ENCODE data around the gene C10orf53. TPM values are rescaled to one million over a fixed set of nuclear protein-coding genes. Genes with fewer than 3 reads are reported as not detected.

Gene C10orf53
- total RNA-seq, 4 donors from 2014 or later: not detected

- H3K36me3 ChIP-seq: no peaks in the 10 kb centered on the region
- H3K4me3 ChIP-seq: no peak overlapping the region
- peak in 1 of 2 donors; percentile 50 for DNase-seq (ENCODE audit: low spot score in 2 of 2)
- H3K9me3 ChIP-seq: peaks cover 4% of the 10 kb centered on the region
- 78% methylated on average over 9 of the region's 9 CpGs for WGBS
- no peak overlapping the region for H3K27ac ChIP-seq
- peaks cover 5% of the 10 kb centered on the region for H3K27me3 ChIP-seq
- H3K4me1 ChIP-seq: no peaks in the 10 kb centered on the region
- TF ChIP-seq POLR2AphosphoS5 (IDR thresholded peaks at IDR 0.05): no peak
These were observed 22.5 kb upstream of the C10orf53 start for GRCh38 chr10:49656845-49657493.

- WGBS: 88% methylated on average over 1 of the region's 1 CpG
- Histone ChIP-seq H3K27ac (no peak overlapping the region), H3K4me1 (no peaks in the 10 kb centered on the region), H3K36me3 (no peaks in the 10 kb centered on the region), H3K9me3 (peaks cover 4% of the 10 kb centered on the region), H3K27me3 (peaks cover 5% of the 10 kb centered on the region), H3K4me3 (no peak overlapping the region)
- TF ChIP-seq EP300 (IDR thresholded peaks at IDR 0.05) (no peak), POLR2AphosphoS5 (IDR thresholded peaks at IDR 0.05) (no peak), CTCF (IDR thresholded peaks at IDR 0.05) (no peak), POLR2A (IDR thresholded peaks at IDR 0.05) (no peak)
- no peak for DNase-seq (ENCODE audit: low spot score in 2 of 2)
These were observed 21.8 kb upstream of the C10orf53 start for GRCh38 chr10:49657606-49658005.

GRCh38 chr10:49661140-49661856 is 18.2 kb upstream of the C10orf53 start:
- DNase-seq (ENCODE audit: low spot score in 2 of 2): peak in 1 of 2 donors; percentile 52
- WGBS: 53% methylated on average over 8 of the region's 8 CpGs

GRCh38 chr10:49662169-49662830 is 17.2 kb upstream of the C10orf53 start:
- Histone ChIP-seq H3K27me3 (peaks cover 3% of the 10 kb centered on the region), H3K4me3 (no peak overlapping the region), H3K4me1 (no peaks in the 10 kb centered on the region), H3K36me3 (no peaks in the 10 kb centered on the region), H3K9me3 (peaks cover 4% of the 10 kb centered on the region), H3K27ac (no peak overlapping the region)
- DNase-seq (ENCODE audit: low spot score in 2 of 2): peak in 1 of 2 donors; percentile 70
- WGBS: 91% methylated on average over 11 of the region's 15 CpGs
- no peak for TF ChIP-seq POLR2A (IDR thresholded peaks at IDR 0.05)
- no peak for TF ChIP-seq EP300 (IDR thresholded peaks at IDR 0.05)
- no peak for TF ChIP-seq POLR2AphosphoS5 (IDR thresholded peaks at IDR 0.05)
- no peak for TF ChIP-seq CTCF (IDR thresholded peaks at IDR 0.05)

More at GRCh38 chr10:49661140-49661856, 18.2 kb upstream of the C10orf53 start:
- peaks cover 4% of the 10 kb centered on the region for H3K9me3 ChIP-seq
- no peak for TF ChIP-seq EP300 (IDR thresholded peaks at IDR 0.05)
- TF ChIP-seq POLR2A (IDR thresholded peaks at IDR 0.05): no peak
- TF ChIP-seq POLR2AphosphoS5 (IDR thresholded peaks at IDR 0.05): no peak
- TF ChIP-seq CTCF (IDR thresholded peaks at IDR 0.05): no peak
- no peak overlapping the region for H3K4me3 ChIP-seq
- no peaks in the 10 kb centered on the region for H3K4me1 ChIP-seq
- H3K36me3 ChIP-seq: no peaks in the 10 kb centered on the region
- H3K27me3 ChIP-seq: no peaks in the 10 kb centered on the region
- no peak overlapping the region for H3K27ac ChIP-seq

GRCh38 chr10:49663596-49663995 is 15.9 kb upstream of the C10orf53 start:
- WGBS: 47% methylated on average over 6 of the region's 6 CpGs
- Histone ChIP-seq H3K4me1 (no peaks in the 10 kb centered on the region), H3K4me3 (no peak overlapping the region), H3K36me3 (no peaks in the 10 kb centered on the region), H3K27me3 (peaks cover 5% of the 10 kb centered on the region), H3K27ac (no peak overlapping the region), H3K9me3 (peaks cover 4% of the 10 kb centered on the region)
- TF ChIP-seq EP300 (IDR thresholded peaks at IDR 0.05) (no peak), POLR2AphosphoS5 (IDR thresholded peaks at IDR 0.05) (no peak)
- DNase-seq (ENCODE audit: low spot score in 2 of 2): no peak

Measured in suprapubic skin (tissue), 4 donors.